ENCODE data around the gene CAMTA1.

DNA sequence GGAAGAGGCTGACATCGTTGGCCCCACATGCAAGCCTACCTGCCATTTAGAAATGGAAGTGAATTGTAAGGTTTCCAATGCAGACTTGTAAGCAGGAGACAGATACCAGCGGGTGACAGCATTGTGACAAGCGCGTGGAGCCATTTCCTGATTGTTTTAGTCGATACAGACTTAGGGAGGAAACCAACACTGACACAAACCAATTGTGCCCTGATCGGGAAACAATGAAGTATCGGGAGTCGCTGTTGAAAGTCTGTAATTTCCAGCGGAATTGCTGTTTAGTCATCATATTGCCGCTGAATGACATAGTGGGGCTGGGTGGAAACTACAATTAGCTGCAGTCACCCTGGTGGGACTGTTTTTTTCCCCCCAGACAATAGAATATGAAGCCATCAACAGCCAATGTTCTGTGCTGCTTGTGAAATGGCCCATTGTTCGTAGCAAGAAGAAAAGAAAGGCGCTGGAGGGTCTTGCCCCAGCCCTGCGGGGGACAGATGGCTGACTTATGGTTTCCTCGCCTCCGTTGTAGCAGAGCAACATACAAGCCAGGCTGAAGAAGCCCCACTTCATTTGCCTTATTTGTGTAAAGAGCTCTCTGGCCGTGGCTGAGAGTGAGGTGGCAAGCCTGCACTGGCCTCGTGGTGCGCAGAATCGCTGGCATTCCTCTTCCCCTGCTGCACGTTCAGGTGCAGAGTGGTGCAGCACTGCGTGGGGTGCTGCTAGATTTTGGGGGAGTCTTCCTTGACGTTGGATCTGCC is 462.7 kb downstream of the CAMTA1 start:
- TF ChIP-seq MXI1 (conservative IDR thresholded peaks at IDR 0.05; ENCODE audit: poor library complexity, severe bottlenecking) (no peak), CTCF (IDR thresholded peaks at IDR 0.05; ENCODE audit: poor library complexity, severe bottlenecking) (no peak), POLR2AphosphoS5 (IDR thresholded peaks at IDR 0.05) (peak; percentile 57), RAD21 (conservative IDR thresholded peaks at IDR 0.05) (no peak)

All from neural cell (in vitro differentiated cells).